ENCODE data around the gene MIAT. TPM values are rescaled to one million over a fixed set of nuclear protein-coding genes. Genes with fewer than 3 reads are reported as not detected.

Gene MIAT
- total and polyA plus RNA-seq, 2 of the 13 experiments (the other 11 are each of a cell fraction or from before 2014, with no cell fraction given) = 0.04 TPM; not detected in 1

DNA sequence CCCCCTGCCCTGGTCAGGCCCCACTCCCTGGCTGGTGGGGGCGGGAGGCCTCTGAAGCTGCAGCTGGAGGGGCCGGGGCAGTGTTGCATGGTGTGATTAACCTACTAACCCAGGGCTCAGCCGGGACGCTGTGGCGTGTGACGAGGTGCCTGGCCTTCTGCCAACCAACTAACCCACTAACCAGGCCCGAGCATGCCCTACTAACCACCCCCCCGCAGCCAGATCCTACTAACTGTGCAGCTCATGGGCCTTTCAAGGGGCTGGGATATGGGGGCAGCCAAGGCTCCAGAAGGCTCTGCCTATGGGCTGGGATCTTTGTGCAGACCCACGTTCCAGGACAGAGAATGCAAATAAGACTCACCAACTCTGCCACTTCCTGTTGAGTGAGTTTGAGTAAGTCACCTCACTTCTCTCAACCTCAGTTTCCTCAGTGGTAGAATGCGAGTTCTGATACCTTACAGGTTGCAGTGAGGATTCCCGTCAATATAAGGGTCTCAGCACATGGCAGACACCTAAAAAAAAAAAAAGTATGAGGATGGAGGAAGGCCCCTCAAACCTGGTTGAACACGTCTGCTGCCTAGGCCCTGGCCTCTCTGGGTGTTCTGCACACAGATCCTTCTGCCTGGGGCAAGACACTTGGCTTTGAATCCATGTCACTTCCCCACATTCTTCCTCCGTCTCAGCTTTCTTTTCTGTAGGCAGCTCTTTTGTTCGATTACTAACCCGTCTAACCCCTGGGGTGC is 14.1 kb downstream of the MIAT start:
- intact Hi-C loops (cut with micrococcal nuclease; ENCODE audit: unreplicated experiment) (no loop called here), in situ Hi-C loops (cut with HindIII; ENCODE audit: extremely low pct_ligation_motif_present, low pct_unique_long_range_greater_than_20kb) (no loop called here)

More for the DNA sequence above, 14.1 kb downstream of the MIAT start:
- POLR2A ChIA-PET = no interaction called here
- Histone ChIP-seq H3K4me2 (ENCODE audit: low read depth, low read length) (no peak overlapping the region), H2AFZ (ENCODE audit: low read length) (no peak overlapping the region), H3K27ac (ENCODE audit: extremely low read length, insufficient read depth, low read length) (no peak overlapping the region), H3K9me3 (ENCODE audit: low read length) (peaks cover 17% of the 10 kb centered on the region), H3K4me3 (replicated peaks in 1 of 3; ENCODE audit: insufficient read depth in 1 of 3, low read depth in 2 of 3, low read length in 3 of 3) (no peak overlapping the region), H3K79me2 (ENCODE audit: insufficient read depth, low read length) (no peaks in the 10 kb centered on the region), H4K20me1 (ENCODE audit: insufficient read depth, low read length) (no peaks in the 10 kb centered on the region), H3K9ac (ENCODE audit: insufficient read depth, low read depth, low read length) (no peak overlapping the region), H3K4me1 (ENCODE audit: insufficient read depth, low read length) (peaks cover 14% of the 10 kb centered on the region), H3K36me3 (replicated peaks in 1 of 2; ENCODE audit: control insufficient read depth in 1 of 2, insufficient read depth in 2 of 2, low read length in 2 of 2) (no peaks in the 10 kb centered on the region), H3K27me3 (ENCODE audit: control insufficient read depth in 1 of 2, insufficient read depth in 2 of 2, low read length in 2 of 2) (peaks cover 0 to 8% of the 10 kb centered on the region in 2 experiments; a peak in 1 of 5 replicates)
- CTCF ChIA-PET (ENCODE audit: low intra/inter-chr PET ratio, low total read pairs) = no interaction called here
- BruUV-seq (replicated peaks) = no TSS peak
- ATAC-seq (no peak), DNase-seq (ENCODE audit: low spot score) (no peak), FAIRE-seq (no peak)
- TF ChIP-seq TBP (CRISPR knock-in tag; IDR thresholded peaks at IDR 0.05) (no peak), NRL (CRISPR knock-in tag; IDR thresholded peaks at IDR 0.05; ENCODE audit: borderline replicate concordance) (no peak), ZNF460 (CRISPR knock-in tag; IDR thresholded peaks at IDR 0.05; ENCODE audit: borderline replicate concordance) (no peak), TARDBP (CRISPR knock-in tag; IDR thresholded peaks at IDR 0.05) (no peak), ZNF367 (CRISPR knock-in tag; IDR thresholded peaks at IDR 0.05; ENCODE audit: borderline replicate concordance) (no peak), NR2F2 (IDR thresholded peaks at IDR 0.05; ENCODE audit: borderline replicate concordance, low read depth) (no peak), POLR2G (IDR thresholded peaks at IDR 0.05; ENCODE audit: low read depth, low read length) (no peak), PAX8 (CRISPR knock-in tag; IDR thresholded peaks at IDR 0.05; ENCODE audit: borderline replicate concordance) (no peak), RBM22 (optimal IDR thresholded peaks at IDR 0.05; ENCODE audit: low read length) (no peak), ZNF234 (CRISPR knock-in tag; conservative IDR thresholded peaks at IDR 0.05) (no peak)
- TF ChIP-seq, protein P1, sequence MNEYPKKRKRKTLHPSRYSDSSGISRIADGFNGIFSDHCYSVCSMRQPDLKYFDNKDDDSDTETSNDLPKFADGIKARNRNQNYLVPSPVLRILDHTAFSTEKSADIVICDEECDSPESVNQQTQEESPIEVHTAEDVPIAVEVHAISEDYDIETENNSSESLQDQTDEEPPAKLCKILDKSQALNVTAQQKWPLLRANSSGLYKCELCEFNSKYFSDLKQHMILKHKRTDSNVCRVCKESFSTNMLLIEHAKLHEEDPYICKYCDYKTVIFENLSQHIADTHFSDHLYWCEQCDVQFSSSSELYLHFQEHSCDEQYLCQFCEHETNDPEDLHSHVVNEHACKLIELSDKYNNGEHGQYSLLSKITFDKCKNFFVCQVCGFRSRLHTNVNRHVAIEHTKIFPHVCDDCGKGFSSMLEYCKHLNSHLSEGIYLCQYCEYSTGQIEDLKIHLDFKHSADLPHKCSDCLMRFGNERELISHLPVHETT (CRISPR knock-in tag; conservative IDR thresholded peaks at IDR 0.05) = no peak
- TF ChIP-seq, protein P2, sequence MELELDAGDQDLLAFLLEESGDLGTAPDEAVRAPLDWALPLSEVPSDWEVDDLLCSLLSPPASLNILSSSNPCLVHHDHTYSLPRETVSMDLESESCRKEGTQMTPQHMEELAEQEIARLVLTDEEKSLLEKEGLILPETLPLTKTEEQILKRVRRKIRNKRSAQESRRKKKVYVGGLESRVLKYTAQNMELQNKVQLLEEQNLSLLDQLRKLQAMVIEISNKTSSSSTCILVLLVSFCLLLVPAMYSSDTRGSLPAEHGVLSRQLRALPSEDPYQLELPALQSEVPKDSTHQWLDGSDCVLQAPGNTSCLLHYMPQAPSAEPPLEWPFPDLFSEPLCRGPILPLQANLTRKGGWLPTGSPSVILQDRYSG (CRISPR knock-in tag; IDR thresholded peaks at IDR 0.05) = no peak
- 68% methylated on average over 8 of the region's 15 CpGs for WGBS (ENCODE audit: low lambda C conversion rate)
